IPS DF 19.7 (cell line): Measurements from ENCODE around the gene C17orf100.
"Not testable (repeated sequence)": the region's sequence is repeated elsewhere in the genome, so short reads cannot be mapped to it uniquely, and the experiment has no call there.

Experiments
- DNase-seq: peaks from one replicate; pipeline ENCODE4 v3.0.0-alpha.2; 2013; ENCODE audit warnings: low read depth, low spot score

The C17orf100 gene

DNA sequence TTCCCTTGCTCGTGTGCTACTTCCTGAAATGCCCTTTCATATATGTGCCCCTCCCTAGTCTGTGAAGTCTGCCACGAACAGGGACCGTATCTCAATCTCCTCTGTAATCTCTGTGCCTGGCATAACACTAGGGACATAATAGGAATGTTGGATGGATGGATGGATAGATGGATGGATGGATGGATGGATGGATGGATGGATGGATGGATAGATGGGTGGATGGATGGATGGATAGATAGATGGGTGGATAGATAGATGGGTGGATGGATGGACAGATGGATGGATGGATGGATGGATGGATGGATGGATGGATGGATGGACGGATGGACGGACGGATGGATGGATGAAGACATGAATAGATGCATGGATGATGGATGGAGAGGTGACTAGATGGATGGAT is 40.4 kb downstream of the C17orf100 start:
- not testable (repeated sequence) for DNase-seq

- no peak for DNase-seq
Observed at GRCh38 chr17:6695051-6695450, 43.5 kb downstream of the C17orf100 start.

DNA sequence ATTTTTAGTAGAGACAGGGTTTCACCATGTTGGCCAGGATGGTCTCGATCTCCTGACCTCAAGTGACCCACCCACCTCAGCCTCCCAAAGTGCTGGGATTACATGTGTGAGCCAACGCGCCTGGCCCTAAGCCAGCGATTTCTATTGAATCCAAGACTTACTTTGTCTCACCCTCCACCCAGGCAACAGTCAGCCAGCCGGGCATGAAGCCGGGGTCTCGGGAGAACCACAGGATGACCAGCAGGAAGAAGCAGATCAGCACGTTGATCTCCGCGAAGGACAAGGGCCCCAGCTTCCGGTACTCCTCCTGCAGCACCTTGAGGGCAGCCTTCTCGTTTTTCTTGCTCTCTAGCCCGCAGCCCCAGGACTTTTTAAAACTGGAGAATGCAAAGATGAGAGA is 44.0 kb downstream of the C17orf100 start:
- no peak for DNase-seq

DNA sequence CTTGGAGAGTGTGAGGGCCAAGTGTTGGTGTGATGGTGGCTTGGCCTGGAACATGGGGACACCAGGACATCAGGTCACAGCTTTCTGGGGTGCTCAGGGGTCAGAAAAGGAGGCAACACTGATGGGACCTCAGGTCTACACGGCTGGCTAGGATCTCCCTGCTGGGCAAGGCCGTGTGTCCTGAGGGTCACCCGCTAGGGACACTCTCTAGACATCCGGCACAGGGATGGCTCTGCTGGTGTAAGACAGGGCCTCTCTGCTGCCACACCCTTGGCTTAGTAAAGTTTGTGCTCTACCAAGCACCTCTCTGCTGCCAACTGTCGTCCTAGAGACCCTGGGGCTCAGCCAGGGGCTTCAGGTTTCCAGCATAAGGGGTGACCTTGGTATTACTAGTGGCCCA is 45.3 kb downstream of the C17orf100 start:
- DNase-seq = no peak

- DNase-seq = no peak
Observed at GRCh38 chr17:6698004-6698403, 46.4 kb downstream of the C17orf100 start.

- no peak for DNase-seq
Observed at GRCh38 chr17:6699997-6700947, 48.7 kb downstream of the C17orf100 start.

GRCh38 chr17:6700948-6701307 is 49.4 kb downstream of the C17orf100 start:
- no peak for DNase-seq

- no peak for DNase-seq
Observed at GRCh38 chr17:6701719-6702118, 50.2 kb downstream of the C17orf100 start.

DNA sequence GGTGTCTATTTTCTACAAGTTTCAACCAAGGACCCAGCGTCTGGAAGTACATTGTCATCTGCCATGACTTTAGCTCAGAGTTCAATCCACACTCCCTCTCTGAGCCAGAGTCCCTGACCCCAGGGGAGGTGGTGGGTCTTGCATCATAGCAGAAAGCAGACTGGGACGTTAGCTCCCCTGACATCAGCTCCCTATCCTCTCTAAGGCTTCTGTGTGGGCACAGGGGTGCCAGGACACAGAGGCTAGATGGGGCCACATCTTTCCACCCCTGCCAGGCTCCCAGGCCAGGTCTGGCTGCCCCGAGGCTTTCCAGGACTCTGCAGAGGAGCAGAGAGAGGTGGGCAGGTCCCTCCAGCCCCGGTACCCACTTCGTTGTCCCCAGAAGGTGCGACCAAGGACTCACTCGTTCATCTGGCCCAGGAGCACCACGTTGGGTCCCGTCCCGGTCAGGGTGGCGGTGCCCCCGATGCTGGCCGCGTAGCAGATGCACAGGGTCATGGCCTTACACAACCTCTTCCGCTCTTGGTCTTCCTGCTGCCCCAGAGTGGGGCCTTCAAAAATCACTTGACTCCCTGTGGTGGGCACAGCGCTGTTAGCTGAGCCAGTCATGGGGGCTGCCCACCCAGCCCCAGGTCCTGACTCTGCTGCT is 51.1 kb downstream of the C17orf100 start:
- DNase-seq = no peak
